ENCODE measurements around the gene DUSP11. TPM values are rescaled to one million over a fixed set of nuclear protein-coding genes. Genes with fewer than 3 reads are reported as not detected.
"Not testable (repeated sequence)": the region's sequence is repeated elsewhere in the genome, so short reads cannot be mapped to it uniquely, and the experiment has no call there.

Gene DUSP11
- total RNA-seq, 2 experiments from 2014 or later: 23.9 to 30.2 TPM

- no peak overlapping the region for H3K4me3 Mint-ChIP-seq
- DNase-seq (no peak), ATAC-seq (no peak)
- H3K4me1 Mint-ChIP-seq: no peaks in the 10 kb centered on the region
- H3K27ac Mint-ChIP-seq: no peak overlapping the region
- no peaks in the 10 kb centered on the region for H3K9me3 Mint-ChIP-seq (ENCODE audit: low read depth)
- no peaks in the 10 kb centered on the region for H3K27me3 Mint-ChIP-seq
- H3K36me3 Mint-ChIP-seq: peaks cover 34% of the 10 kb centered on the region
- CTCF ChIA-PET: no interaction called here
These were observed 51.9 kb downstream of the DUSP11 start for GRCh38 chr2:73728043-73728442.

- H3K9me3 Mint-ChIP-seq (ENCODE audit: low read depth); CTCF ChIA-PET; H3K27me3 Mint-ChIP-seq; DNase-seq; ATAC-seq; H3K4me3 Mint-ChIP-seq; H3K27ac Mint-ChIP-seq; H3K4me1 Mint-ChIP-seq: not testable (repeated sequence)
- peaks cover 26% of the 10 kb centered on the region for H3K36me3 Mint-ChIP-seq
These were observed 53.2 kb downstream of the DUSP11 start for GRCh38 chr2:73726657-73727056.

- H3K27ac Mint-ChIP-seq: no peak overlapping the region
- no peak for DNase-seq
- H3K4me1 Mint-ChIP-seq: no peaks in the 10 kb centered on the region
- ATAC-seq: no peak
- no peak overlapping the region for H3K4me3 Mint-ChIP-seq
- peaks cover 11% of the 10 kb centered on the region for H3K27me3 Mint-ChIP-seq
- H3K9me3 Mint-ChIP-seq (ENCODE audit: low read depth): peaks cover 3% of the 10 kb centered on the region
- CTCF ChIA-PET: no interaction called here
- H3K36me3 Mint-ChIP-seq: peaks cover 4% of the 10 kb centered on the region
These were observed 60.9 kb downstream of the DUSP11 start for GRCh38 chr2:73718851-73719621.

- ATAC-seq: no peak
- CTCF ChIA-PET: no interaction called here
- Mint-ChIP-seq H3K27me3 (peaks cover 15% of the 10 kb centered on the region), H3K4me3 (no peak overlapping the region), H3K27ac (no peak overlapping the region), H3K9me3 (ENCODE audit: low read depth) (peaks cover 6% of the 10 kb centered on the region), H3K36me3 (peaks cover 4% of the 10 kb centered on the region), H3K4me1 (no peaks in the 10 kb centered on the region)
- DNase-seq: no peak
These were observed 61.5 kb downstream of the DUSP11 start for GRCh38 chr2:73718421-73718820.

GRCh38 chr2:73717695-73718094, 62.2 kb downstream of the DUSP11 start:
- H3K27ac Mint-ChIP-seq; H3K9me3 Mint-ChIP-seq (ENCODE audit: low read depth); H3K4me1 Mint-ChIP-seq; DNase-seq; CTCF ChIA-PET; H3K36me3 Mint-ChIP-seq; H3K4me3 Mint-ChIP-seq; ATAC-seq: not testable (repeated sequence)
- peaks cover 15% of the 10 kb centered on the region for H3K27me3 Mint-ChIP-seq

GRCh38 chr2:73717251-73717606, 62.7 kb downstream of the DUSP11 start:
- CTCF ChIA-PET: no interaction called here
- Mint-ChIP-seq H3K4me1 (no peaks in the 10 kb centered on the region), H3K27me3 (peaks cover 15% of the 10 kb centered on the region), H3K27ac (no peak overlapping the region), H3K4me3 (no peak overlapping the region), H3K9me3 (ENCODE audit: low read depth) (peaks cover 6% of the 10 kb centered on the region), H3K36me3 (peaks cover 3% of the 10 kb centered on the region)
- no peak for DNase-seq
- no peak for ATAC-seq

GRCh38 chr2:73716543-73717250, 63.2 kb downstream of the DUSP11 start:
- H3K27me3 Mint-ChIP-seq: peaks cover 15% of the 10 kb centered on the region
- ATAC-seq (no peak), DNase-seq (no peak)
- H3K4me3 Mint-ChIP-seq: no peak overlapping the region
- H3K4me1 Mint-ChIP-seq: no peaks in the 10 kb centered on the region
- CTCF ChIA-PET: no interaction called here
- peaks cover 6% of the 10 kb centered on the region for H3K9me3 Mint-ChIP-seq (ENCODE audit: low read depth)
- H3K27ac Mint-ChIP-seq: no peak overlapping the region
- H3K36me3 Mint-ChIP-seq: peaks cover 3% of the 10 kb centered on the region

- DNase-seq (no peak), ATAC-seq (no peak)
- H3K4me3 Mint-ChIP-seq: no peak overlapping the region
- CTCF ChIA-PET: no interaction called here
- H3K4me1 Mint-ChIP-seq: no peaks in the 10 kb centered on the region
- H3K27ac Mint-ChIP-seq: no peak overlapping the region
- peaks cover 6% of the 10 kb centered on the region for H3K9me3 Mint-ChIP-seq (ENCODE audit: low read depth)
- H3K27me3 Mint-ChIP-seq: peaks cover 15% of the 10 kb centered on the region
- H3K36me3 Mint-ChIP-seq: peaks cover 3% of the 10 kb centered on the region
These were observed 65.8 kb downstream of the DUSP11 start for GRCh38 chr2:73714091-73714490.

Other genes with a start within 250 kb of the DUSP11 start
- not detected for gene NAT8, start 137.7 kb downstream of the DUSP11 start, total RNA-seq
- 10 to 100 TPM; 36.0 to 36.7 TPM for gene TPRKB, start 42.8 kb downstream of the DUSP11 start, total RNA-seq
- gene C2orf78, start 4.1 kb upstream of the DUSP11 start, total RNA-seq: not detected
- gene STAMBP, start 48.9 kb upstream of the DUSP11 start, total RNA-seq: 10 to 100 TPM; 42.8 to 58.8 TPM
- not detected for gene ACTG2, start 112.9 kb upstream of the DUSP11 start, total RNA-seq
- gene DGUOK, start 146.8 kb upstream of the DUSP11 start, total RNA-seq: 10 to 100 TPM; 65.9 to 75.4 TPM
- gene TET3, start 204.8 kb upstream of the DUSP11 start, total RNA-seq: 10 to 100 TPM; 12.7 to 13.7 TPM

All from activated CD8-positive, alpha-beta memory T cell treated with anti-CD3 and anti-CD28 coated beads, Interleukin-2, amount 10 ng/mL, durations not matched to agents 7 days and 5 days (primary cell).